BE2C (cell line): Measurements from ENCODE around the gene TUT1.

Experiments used
- DNase-seq: peaks from one replicate; pipeline ENCODE4 v3.0.0-alpha.2; 2020
- H3K27me3 ChIP-seq: fragments of 250-450 bp; sonication (Bioruptor Pico); 2 replicates; pipeline ENCODE4 v1.5.1; 2020; ENCODE audit warnings: mild to moderate bottlenecking
- H3K36me3 ChIP-seq: fragments of 250-450 bp; sonication (Bioruptor Pico); 2 replicates; pipeline ENCODE4 v1.5.1; 2020; ENCODE audit warnings: mild to moderate bottlenecking
- H3K4me1 ChIP-seq: fragments of 250-450 bp; sonication (Bioruptor Pico); 2 replicates; pipeline ENCODE4 v1.5.1; 2020
- H3K4me3 ChIP-seq: 2 replicates; pipeline ENCODE4 v1.5.1; 2011; ENCODE audit warnings: low read depth, low read length
- H3K9me3 ChIP-seq: fragments of 250-450 bp; sonication (Bioruptor Pico); 2 replicates; pipeline ENCODE4 v1.5.1; 2020
- TF ChIP-seq, protein P1 (sequence below): IDR thresholded peaks from 2 replicates; pipeline ENCODE4 v1.5.1; 2012; ENCODE audit warnings: mild to moderate bottlenecking, low read depth, low read length

TUT1 gene

DNA sequence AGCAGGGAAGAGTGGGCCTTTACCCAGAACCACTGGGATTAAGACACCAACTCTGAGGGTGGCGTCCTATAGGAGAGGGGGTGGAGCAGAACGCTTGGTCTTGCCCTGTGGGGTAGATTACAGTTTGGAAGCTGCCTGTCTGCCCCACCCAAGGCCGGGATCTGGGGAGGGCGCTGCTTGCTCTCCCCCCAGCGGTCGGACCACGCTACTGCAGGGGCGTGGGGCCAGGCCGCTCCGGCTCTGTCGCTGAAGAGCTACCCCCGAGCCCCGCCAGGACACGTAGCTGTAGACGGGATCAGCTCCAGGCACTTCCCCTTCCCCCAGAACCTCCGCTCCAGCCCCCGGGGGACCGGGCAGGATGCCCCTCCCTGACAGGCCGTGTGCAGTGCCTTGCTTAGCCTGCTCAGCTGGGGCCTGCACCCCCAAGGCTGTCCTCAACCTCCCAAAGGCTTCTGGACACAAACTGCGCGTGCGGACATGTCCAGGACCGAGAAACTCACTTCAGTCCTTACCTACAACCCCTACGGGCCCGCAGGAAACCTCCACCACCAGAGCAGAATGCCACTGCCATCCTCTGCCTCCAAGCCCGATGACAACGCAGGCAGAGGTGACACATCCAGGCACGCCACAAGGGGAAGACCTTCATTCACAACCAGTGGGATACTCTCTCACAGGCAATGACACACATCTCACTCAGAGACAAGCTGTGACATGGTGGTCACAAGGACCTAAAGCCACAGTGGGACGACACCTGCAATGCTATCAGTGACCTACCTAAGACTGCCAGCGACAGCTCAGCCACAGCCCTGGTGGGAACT lies 48.4 kb downstream of the TUT1 start:
- Histone ChIP-seq H3K27me3 (peaks cover 6% of the 10 kb centered on the region; the same call in 1 of the 2 replicates), H3K9me3 (no peaks in the 10 kb centered on the region), H3K4me3 (no peak overlapping the region), H3K4me1 (peaks cover 14% of the 10 kb centered on the region), H3K36me3 (no peaks in the 10 kb centered on the region)
- TF ChIP-seq, protein P1, sequence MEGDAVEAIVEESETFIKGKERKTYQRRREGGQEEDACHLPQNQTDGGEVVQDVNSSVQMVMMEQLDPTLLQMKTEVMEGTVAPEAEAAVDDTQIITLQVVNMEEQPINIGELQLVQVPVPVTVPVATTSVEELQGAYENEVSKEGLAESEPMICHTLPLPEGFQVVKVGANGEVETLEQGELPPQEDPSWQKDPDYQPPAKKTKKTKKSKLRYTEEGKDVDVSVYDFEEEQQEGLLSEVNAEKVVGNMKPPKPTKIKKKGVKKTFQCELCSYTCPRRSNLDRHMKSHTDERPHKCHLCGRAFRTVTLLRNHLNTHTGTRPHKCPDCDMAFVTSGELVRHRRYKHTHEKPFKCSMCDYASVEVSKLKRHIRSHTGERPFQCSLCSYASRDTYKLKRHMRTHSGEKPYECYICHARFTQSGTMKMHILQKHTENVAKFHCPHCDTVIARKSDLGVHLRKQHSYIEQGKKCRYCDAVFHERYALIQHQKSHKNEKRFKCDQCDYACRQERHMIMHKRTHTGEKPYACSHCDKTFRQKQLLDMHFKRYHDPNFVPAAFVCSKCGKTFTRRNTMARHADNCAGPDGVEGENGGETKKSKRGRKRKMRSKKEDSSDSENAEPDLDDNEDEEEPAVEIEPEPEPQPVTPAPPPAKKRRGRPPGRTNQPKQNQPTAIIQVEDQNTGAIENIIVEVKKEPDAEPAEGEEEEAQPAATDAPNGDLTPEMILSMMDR, result peak; percentile 72
- peak; percentile 69 for DNase-seq

DNA sequence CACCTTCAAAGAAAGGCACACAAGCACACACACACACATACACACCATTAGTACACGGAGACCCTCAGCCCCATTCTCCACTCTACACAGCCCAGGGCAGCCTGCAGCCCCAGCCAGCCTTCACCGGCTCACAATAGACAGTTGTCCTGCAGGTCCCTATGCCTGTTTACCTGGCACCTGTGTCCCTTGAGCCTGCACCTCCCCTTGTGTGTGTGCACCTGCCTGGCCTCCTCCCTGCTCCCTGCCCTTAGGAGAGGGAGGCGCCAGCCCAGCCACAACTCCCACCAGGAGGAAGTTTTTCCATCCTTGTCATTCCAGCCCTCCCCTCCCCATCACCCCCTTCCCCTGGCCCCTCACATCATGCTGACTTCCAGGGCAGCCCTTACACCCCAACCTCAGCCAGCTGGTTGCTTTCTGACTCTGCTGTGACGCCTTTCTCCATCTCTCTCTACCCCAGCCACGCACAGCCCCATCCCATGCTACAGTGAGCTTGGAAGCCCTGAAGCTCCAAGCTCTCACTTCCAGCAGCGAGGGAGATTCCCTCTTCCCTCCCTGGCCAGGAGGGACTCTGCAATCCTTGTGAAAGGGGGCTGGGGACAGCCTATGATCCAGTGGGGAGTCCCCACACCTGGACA lies 49.1 kb downstream of the TUT1 start:
- peaks cover 14% of the 10 kb centered on the region for H3K4me1 ChIP-seq
- no peak for DNase-seq
- no peak overlapping the region for H3K4me3 ChIP-seq
- H3K36me3 ChIP-seq, result no peaks in the 10 kb centered on the region
- TF ChIP-seq, protein P1, result no peak
- peaks cover 6% of the 10 kb centered on the region; the same call in 1 of the 2 replicates for H3K27me3 ChIP-seq
- H3K9me3 ChIP-seq, result no peaks in the 10 kb centered on the region

DNA sequence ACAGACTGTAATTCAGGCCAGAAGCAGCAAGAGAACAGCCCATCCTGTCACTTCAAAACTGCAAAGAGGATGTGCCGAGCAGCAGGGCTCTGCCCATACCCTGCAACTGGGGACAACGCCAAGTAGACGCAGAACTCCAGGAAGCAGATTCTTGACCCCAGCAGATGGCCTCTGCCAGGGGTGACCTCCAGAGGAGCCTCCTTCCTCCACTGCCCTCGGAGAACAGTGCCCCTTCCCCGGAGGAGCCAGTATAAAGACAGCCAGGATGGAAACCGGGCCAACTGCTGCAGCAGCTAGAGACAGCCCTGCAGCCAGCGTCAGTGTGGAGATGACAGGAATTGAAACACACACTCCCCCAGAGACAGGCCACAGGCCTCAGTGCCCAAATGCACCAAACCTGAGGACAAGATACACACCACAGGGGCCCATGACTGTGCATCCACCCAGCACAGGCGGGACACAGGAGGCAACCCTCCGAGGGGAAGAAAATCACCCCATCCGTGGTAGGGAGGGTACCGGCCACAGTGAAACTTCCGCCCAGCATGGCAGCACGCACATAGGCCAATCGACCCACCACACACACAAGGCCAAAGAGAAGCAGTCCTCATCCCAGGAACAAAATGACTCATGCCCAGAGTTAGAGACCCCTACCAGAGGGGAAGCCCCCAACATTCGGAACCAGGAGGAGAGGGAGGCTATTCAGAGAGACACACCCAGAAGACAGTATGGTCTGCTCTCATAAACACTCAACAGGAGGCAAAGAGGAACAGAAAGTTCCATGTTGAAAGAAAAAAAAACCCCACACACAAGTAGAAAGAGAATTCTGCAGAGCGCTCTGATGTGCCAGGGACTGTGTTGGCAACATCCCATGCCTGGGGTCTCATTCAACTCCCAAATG lies 50.3 kb downstream of the TUT1 start:
- no peaks in the 10 kb centered on the region for H3K9me3 ChIP-seq
- DNase-seq, result no peak
- TF ChIP-seq, protein P1, result no peak
- H3K27me3 ChIP-seq, result peaks cover 6% of the 10 kb centered on the region; the same call in 1 of the 2 replicates
- no peak overlapping the region for H3K4me3 ChIP-seq
- H3K4me1 ChIP-seq, result peaks cover 14% of the 10 kb centered on the region
- no peaks in the 10 kb centered on the region for H3K36me3 ChIP-seq

DNA sequence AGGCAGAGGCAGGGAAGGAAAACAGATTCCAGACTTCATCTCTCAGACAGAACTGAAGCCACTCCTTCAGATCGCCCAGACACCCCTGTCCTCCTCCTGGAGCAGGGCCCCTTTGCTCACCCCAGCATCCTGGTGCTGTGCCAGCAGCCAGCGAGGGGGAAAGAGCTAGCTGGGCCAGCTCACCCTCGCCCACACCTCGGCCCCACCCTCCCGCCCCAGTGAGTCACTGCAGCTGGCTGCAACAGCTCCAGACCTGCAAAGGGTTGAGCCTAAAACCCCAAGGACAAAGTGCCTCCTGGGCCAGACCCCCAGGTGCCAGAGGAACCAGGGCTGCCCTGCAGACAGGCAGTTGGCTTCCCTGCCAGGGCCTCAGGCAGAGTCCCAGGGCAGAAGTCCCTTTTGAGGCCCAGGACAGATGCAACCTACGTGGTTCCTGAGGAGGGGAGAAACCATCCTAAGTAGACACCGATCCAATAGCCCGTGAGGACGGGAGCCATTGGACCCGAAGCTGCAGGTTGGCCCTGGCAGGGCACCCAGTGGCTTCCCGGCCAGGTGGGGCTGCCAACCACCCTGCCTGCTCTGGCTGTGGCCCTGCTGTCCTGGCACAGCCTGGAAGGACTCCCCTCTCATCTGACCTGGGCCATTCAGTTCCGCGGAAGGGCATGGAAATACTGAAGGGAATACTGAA lies 51.9 kb downstream of the TUT1 start:
- Histone ChIP-seq H3K27me3 (no peaks in the 10 kb centered on the region), H3K4me3 (no peak overlapping the region), H3K4me1 (peaks cover 14% of the 10 kb centered on the region), H3K9me3 (no peaks in the 10 kb centered on the region), H3K36me3 (no peaks in the 10 kb centered on the region)
- TF ChIP-seq, protein P1, result no peak
- peak; percentile 73 for DNase-seq

DNA sequence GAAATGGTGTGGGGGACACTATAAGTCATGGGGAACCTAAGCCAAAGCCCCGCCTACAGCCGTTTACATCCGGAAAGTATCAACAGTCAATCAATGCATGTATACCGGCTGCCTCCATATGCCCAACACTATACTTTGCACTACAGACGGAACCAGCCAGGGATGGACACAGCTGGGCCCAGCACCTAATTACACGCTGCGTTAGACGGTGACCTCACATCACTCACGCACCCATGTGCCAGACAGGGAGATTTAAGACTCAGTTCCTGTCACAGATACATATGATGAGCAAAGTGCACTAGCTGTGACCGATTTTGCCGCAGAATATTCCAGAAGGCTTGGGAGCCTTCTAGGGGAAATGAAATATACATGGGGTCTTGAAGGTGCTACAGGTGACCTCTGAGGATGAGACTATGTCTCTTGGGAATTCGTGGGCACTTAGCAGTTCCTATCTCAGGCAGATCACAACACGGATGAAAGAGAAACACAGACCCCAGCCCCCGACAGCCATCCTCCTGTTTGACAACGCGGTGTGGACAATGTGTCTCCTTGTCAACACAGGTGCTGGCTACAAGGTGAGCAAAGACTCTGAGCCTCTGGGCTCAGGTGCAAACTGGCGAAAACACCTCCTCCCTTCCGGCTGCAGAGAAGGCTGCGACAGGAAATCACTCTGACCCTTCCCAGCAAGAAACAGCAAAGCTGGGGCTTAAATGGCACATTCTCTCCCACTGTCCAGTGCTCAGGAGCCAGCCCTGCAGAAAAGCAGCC lies 52.7 kb downstream of the TUT1 start:
- TF ChIP-seq, protein P1, result no peak
- no peaks in the 10 kb centered on the region for H3K36me3 ChIP-seq
- H3K4me1 ChIP-seq, result peaks cover 14% of the 10 kb centered on the region
- no peak overlapping the region for H3K4me3 ChIP-seq
- no peaks in the 10 kb centered on the region for H3K27me3 ChIP-seq
- H3K9me3 ChIP-seq, result no peaks in the 10 kb centered on the region
- no peak for DNase-seq
